NCI-H2029 treated with DMSO at 0.1 percent for 48 hours (cell line): ENCODE results near the gene PHLPP1.

Experiments used
- DNase-seq: peaks from one replicate; lab custom pipeline; 2025; lab: John Stamatoyannopoulos, UW

PHLPP1 gene

DNA sequence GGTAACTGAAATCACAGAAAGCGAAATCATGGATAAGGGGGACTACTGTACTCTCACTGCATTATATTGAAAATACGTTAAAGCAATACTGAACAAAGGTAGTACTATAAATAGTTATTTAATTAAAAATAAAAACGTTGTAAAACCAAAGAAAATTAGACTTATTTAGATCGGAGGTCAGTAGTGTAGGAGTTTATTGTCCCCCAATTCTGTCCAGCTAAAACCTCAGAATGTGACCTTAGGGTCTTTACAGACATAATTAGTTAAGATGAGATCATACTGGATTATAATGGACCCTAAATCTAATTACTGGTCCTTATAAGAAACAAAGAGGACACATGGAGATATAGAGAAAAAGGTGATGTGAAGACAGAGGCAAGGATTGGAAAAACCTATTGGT lies 95.3 kb downstream of the PHLPP1 start:
- no peak for DNase-seq

DNA sequence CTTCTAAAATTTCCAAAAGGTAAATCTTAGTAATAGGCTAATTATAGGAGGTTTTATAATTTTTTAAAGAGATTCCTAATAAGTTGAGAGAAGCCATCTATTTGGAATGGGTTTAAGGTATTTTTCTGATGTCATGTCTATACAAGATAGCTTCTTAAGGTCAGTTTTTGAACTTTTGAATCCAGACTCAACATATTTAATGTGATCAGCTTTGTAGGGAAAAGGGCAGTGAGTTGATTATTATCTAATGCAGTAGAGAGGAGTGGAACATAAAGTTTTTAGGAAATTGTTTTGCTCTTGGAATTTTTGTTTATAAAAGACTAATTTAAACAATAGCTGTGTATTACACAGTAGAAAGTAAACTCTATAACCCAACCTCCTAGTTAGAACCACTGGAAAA lies 96.3 kb downstream of the PHLPP1 start:
- no peak for DNase-seq

DNA sequence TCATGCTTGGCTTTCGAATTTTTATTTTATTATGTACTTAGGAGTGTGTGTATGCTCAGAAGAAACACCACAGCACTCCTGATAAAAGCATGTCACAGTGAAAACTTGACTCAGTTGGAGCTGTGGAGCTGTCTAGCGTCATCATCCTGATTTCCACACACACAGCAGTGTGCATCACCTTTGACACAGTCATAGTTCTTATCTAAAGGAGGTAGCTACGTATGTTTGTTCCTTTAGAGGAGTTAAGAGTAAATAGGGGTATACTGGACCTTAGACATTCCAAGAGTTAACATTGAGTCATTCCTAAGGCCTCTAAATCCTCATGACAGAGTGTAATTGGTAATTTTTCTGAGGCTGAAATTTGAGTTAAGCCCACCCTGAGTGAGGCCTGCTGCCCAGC lies 96.9 kb downstream of the PHLPP1 start:
- DNase-seq, result no peak

DNA sequence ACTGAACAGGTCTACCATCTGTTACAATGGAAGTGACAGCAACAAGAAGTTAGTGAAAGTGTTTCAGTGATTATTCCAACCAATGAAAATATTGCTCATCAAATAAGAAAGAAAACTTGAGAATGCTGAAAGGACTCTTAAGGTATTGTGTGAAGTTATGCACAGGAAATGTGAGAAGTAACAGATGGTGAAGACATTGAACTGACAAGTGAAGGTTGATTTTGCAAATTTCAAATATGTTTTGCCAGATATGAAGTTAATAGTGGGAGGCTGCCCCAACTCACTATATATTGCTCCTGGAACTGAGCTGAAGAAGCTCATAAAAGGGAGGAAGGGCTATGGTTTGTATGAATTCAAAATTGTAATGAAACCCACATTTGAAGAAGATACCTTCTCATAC lies 97.5 kb downstream of the PHLPP1 start:
- no peak for DNase-seq

DNA sequence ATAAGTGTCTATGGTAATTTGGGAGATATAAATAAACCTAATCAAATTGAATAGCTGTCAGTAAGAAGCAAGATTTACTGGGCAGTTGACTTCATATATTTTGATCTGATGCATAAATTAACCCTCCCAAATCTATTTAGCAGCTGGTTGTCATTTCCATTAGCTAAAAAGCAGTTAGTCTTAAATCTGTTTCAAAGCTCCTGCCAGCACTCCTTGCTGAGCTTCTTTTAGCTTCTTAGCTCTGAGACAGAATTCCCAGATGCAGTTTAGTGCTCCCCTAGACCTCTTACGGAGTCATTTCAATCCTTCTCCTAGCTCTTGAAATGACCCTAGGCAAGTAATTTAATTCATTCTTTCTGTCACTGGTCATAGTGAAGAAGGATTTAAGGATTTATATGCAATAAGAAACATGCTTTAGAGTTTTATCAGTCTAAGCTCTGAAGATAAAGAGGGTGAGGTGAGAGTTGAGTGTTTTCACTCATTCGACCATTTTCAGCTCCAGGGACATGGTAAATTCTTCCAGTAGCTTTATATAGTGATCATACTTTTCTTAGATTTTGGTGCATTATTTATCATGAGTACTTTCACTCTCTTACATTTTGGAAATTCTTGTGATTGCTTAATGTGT lies 98.9 kb downstream of the PHLPP1 start:
- no peak for DNase-seq

DNA sequence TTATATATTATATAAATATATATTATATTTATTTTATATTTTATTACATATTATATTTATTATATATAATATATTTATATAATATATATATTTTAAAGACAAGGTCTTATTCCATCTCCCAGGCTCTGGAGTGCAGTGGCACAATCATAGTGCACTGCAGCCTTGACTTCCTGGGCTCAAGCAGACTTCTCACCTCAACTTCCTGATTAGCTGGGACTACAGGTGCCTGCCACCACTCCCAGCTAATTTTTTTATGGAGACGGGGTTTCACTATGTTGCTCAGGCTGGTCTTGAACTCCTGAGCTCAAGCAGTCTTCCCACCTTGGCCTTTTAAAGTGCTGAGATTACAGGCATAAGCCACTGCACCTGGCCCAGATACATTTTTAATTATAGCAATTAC lies 110.0 kb downstream of the PHLPP1 start:
- DNase-seq, result no peak

DNA sequence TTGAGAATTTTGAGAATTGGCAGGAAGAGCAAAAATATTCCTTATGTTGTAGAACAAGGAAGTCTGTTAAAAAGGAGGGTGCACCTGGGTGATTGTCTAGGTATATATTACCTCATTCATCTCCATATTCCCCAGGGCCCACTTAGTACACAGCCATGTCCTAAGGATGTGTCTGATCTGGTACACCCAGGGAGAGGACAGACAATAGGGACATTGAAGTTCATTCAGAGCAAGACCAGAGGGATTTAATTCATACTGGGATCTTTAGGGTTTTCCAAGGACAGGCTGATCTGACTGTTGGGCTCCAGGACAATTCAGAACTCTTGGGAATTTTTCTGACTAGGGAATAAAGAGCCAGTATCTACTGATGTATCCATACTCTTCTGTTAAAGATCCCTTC lies 112.1 kb downstream of the PHLPP1 start:
- no peak for DNase-seq

DNA sequence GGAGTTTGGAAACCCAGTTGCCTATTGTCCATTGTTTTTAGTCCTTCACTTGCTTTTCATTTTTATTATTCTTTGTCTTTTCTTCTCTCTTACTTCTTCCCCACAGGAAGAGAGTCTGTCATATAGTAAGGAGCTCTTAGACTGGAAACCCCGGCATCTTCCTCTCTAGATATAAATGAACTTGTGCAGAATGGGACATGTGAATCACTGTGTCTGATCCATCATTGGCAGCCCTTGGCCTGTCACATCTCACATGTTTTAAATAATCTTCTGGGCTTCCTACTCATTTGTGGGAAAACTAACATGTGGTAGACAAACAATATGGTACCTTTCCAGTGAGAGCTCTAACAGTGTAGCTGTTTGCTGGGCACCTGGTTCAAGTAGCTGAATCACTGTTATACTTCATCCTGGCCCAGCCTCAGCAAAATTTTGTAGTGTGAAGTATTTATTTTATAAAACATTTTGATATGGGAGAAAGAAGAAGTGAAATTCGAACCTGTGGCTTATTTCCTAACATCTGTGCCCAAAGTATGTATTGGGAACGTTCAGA lies 112.8 kb downstream of the PHLPP1 start:
- DNase-seq, result no peak

DNA sequence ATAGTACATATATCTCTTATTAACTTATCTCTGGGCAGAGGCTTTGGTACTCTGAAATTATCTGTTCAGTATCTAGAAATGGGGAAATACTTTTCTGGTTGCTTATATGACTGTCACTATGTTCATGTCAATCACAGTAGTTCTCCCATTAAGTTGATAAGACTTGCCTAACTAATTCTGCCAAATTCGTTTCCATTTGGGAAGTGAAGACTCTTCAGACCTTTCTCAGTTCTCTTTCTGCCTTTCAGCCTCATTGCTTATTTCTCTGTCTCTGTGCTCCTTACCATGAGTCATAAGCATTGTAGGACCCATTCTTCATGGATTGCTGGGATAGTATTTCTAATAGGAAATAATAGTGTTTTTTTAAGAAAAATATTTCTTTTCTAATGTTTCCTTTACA lies 113.5 kb downstream of the PHLPP1 start:
- DNase-seq, result no peak

DNA sequence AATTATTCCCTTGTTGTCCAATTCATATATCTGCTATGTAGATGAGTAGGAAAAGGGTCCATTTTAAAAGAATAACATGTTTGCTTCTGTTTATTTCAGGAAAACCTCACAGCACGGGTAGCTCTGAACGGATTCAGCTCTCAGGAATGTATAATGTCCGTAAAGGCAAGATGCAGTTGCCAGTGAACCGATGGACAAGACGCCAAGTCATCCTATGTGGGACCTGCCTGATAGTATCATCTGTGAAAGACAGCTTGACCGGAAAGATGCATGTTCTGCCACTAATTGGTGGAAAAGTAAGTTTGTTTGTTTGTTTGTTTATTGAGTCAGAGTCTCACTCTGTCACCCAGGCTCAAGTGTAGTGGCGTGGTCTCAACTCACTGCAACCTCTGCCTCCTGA lies 114.6 kb downstream of the PHLPP1 start:
- no peak for DNase-seq

DNA sequence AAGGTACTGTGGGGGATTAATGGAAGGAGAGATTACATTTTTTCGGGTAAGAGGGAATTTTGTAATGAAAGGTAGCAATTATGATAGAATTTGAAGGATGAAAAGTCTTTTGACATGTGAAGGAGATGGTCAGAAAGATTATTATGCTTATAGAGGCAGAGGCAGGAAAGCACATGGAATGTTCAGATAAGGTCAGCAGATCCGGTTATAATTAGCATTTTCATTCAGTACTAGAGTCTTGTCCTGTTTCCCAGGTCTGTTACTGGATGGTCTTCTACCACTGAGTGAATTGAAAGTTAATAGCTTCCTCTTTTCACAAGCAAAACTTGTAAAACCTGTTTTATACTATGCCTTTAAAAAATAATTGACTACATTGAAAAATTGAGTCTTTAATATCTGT lies 116.9 kb downstream of the PHLPP1 start:
- no peak for DNase-seq

DNA sequence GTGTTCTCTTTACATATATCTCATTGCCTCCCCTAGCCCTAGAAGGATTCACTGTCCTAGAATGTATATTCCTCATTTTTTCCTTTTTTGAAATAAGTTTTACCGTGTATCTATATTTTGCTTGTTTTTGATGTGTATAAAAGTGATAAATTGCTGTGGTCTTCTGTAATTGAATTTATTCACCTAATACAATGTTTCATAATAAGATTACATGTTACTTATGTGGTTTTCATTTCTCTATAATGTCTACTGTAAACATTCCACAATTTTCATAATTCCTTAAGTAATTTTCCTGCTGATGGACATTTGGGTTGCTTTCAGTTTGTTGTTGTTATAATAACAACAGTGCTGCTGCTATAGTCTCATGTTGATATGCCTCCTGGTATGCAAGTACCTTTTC lies 118.2 kb downstream of the PHLPP1 start:
- DNase-seq, result no peak

DNA sequence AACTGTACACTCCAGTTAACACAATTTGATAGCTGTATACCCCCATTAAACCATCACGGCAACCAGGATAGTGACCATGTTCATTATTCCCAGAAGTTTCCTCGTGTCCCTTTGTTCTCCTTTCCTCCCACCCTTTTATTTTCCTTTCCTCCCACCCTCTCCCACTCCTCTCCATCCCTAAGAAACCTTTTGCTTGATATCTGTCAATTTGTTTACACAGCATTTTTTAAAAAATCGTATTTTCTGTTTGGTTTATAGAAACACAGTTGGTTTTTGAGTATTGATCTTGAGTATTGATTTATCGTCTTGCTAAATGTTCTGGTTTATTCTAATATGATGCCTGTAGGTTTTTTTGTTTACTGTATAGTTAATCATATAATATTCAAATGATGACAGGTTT lies 119.4 kb downstream of the PHLPP1 start:
- DNase-seq, result no peak

DNA sequence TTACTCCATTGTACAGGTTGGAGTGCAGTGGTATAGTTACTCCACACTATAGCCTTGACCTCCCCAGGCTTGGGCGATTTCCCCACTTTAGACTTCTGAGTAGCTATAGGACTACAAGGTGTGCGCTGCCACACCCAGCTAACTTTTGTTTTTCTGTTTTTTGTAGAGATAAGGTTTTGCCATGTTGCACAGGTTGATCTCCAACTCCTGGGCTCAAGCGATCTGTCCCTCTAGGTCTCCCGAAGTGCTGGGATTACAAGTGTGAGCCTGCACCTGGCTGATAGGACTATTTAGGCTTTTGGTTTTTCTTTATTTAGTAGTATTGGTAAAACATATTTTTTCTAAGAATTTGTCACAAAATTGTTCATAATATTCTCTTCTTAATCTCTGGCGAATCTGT lies 121.7 kb downstream of the PHLPP1 start:
- no peak for DNase-seq

DNA sequence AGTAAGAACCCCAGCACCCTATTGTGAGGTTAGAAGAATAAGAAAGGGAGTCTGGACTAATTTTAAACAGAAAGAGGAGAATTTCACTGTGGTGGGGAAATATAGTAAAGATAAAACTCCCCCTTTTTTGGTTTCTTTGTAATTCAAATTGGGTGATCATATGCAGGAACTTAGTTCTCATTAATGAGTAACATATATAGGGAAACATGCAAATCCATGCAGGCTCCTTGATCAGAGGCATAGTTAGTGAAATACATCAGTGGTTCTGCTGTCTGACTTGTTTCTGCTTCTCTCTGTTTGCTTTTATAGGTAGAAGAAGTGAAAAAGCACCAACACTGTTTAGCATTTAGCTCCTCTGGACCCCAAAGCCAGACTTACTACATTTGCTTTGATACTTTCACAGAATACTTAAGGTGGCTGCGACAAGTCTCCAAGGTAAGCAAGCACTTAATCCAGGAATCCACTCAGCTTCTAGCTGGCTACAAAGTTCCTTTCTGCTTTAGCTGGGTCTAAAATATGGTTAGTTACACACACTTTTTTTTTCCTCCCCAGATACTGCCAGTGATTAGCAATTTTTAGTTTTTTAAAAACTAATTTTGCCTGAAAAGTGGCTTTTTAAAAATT lies 123.2 kb downstream of the PHLPP1 start:
- DNase-seq, result no peak

DNA sequence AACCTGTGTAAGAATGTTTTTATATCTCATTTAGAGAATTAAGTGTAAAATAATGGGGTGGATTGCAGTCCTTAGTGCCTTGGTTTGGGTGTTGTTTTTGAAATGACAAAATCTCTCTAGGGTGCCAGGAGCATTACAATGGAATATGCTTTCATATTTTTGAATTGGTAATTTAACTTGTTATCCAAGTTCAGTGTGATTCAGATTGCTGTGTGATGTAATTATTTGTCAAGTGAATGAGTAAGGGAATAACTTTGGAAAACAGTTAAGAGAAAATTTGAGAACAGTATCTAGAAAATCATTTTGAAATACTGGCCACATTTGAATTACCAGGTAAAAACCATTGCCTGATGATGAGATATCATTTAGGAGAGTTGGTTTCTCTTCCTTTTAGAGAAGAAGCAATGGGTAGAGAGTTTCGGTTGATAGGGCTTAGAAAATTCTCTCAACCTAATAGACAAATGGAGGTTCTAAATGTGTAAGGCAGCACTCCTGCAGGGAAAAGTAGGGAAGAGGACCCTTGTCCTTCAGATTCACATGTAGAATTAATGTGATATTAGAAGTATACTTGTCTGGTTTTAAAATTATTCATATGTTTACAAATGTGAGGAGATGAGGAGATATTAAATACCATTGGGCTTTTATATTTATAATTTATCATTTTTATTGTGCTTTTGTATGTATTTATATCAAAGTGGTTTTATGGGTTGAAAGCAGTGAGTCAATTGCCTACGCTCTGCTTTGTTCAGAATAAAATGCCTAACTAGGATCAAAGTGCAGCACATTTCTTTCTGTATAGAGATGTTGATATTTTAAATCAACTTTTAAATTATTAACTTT lies 124.8 kb downstream of the PHLPP1 start:
- DNase-seq, result no peak

DNA sequence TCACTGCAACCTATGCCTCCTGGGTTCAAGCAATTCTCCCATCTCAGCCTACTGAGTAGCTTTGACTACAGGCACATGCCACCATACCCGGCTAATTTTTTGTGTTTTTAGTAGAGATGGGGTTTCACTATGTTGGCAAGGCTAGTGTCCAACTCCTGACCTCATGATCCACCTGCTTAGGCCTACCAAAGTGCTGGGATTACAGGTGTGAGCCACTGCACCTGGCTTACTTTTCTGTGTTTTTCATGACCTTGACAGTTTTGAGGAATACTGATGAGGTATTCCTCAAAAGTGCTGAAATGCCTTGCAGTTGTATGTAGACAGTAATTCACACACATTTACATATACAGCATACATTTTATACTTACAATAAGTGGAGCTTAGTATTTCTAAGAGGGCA lies 126.1 kb downstream of the PHLPP1 start:
- DNase-seq, result no peak

DNA sequence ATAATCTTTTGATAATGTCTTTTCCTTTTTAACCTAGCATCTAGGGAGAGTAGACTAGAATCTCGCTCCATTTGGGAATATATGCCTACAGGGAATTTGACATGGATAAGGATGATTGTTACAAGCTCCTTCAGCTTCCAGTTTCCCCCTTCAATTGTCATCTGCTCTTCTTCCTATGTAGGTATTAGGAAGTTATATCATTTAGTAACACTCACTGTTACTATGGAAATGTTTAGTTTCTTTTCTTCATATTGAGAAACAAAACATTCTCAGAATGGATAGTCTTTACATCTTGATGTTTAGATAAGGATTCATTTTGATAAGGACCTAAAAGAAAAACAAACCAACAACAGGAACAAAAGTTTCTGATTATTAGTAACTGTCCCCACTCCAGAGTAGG lies 127.6 kb downstream of the PHLPP1 start:
- no peak for DNase-seq

DNA sequence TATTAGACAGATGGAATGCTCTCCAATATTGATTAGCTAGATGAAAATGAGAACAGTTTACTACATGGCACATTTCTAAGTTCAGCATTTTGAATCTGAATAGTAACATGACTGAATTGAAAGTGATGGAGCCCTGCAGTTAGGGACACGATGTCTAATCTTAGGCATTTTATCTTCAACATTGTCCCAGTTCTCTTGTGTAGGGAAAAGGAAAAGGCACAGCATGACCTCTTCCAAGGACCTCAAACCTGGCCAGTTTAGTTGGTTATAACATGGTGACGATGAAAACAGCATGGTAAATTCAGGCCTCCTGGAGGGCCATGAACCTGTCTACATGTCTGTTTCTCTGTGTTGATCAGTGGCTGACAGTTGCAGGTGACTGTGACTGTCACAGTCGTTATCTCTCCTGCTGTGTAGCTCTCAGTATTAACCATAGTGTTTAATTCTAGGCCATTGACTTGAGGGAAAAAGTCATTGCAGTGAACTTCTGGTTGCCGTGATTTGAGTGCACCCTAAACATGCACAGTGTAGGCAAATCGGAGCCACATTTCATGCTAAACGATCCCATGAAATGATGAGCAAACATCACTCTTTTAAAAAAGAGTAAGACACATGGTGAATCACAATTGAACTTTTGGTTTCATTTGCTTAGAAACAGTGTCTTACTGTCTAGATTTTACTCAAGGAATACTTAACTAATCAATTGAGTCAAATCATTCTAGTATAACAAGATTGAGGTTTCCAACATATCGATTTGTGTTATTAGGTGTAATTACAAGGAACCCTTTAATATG lies 129.7 kb downstream of the PHLPP1 start:
- no peak for DNase-seq

DNA sequence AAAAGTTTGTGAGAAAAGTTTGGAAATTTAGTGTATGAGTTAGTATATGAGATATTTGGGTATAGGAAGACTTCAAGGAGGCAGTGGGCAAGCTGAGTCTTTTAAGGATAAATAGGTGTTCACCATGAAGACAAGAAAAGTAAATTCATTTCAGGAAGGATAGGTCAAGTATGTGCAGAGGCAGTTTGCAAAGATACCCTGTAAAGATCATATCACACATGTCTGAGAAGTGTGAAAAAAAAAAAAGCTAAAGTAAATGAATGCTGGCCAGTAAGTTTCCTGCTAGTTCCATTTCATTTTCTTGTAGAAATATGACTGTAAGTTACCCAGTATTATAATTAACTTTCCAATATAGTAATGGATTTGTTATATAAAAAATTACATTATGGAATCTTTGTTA lies 131.0 kb downstream of the PHLPP1 start:
- DNase-seq, result no peak

DNA sequence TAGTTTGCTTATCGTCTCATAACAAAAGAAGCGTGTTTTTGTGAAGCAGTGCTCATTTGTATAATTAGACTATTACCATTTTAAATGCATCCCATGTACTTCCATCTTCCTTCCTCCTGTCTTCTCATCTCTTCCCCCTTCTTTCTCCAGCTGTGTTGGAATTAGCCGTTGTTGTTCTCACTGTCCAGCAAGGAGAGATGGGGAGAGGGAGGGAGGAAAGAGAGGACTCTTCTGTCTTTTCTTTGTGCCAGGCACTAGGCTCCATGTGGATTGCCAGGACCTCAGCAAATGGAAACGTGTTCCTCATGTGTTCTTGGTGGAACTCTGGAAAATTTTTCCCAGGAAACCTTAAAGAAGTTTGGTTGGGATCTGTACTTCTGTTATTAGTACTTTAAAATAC lies 131.7 kb downstream of the PHLPP1 start:
- DNase-seq, result no peak

DNA sequence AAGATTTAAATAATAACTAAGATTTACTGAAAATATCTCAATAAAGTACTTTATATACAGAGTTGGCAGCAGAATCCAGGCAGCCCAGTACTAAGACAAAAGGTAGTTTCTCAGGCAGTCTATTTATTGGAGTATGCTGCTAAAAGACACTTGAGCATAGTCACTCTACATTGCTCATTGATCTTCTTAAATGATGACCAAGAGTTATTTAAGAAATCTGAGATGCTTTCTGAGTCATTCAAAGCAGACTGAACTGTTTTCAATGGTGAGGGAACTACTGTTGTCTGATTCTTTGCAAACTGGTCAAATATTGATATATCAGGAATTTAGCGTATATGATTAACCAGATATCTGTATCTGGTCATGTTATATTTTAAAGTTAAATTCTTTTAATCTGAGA lies 133.6 kb downstream of the PHLPP1 start:
- DNase-seq, result no peak
